ENCODE measurements around the gene ARHGAP12.
A peak's percentile ranks its signal among the peaks of the same experiment; 100 is the strongest.

Gene ARHGAP12

DNA sequence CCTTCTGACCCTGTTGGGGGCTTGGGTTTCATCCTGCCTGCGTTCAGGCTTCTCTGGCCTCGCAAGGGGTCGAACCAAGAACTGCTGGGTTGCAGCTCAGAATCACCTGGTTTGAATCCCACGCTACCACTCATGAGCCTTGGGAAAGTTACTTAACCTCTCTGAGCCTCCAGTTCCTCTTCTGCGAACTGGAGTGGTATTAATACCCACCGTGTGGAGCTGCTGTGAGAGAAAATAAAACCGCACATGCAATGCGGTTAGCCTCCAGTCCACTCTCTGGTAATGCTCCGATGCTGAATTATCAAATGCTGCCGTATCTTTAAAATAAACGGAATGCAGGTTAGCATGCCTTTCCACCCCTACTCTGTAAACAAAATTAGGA is 171.9 kb downstream of the ARHGAP12 start:
- DNase-seq (ENCODE audit: low read depth in 1 of 2, low spot score in 1 of 2): peak; percentile 29 to 57
- Histone ChIP-seq H3K27ac (replicated peaks) (no peak overlapping the region), H3K4me3 (replicated peaks; ENCODE audit: insufficient read depth, low read length) (no peak overlapping the region), H3K27me3 (ENCODE audit: insufficient read depth, poor library complexity, severe bottlenecking) (no peaks in the 10 kb centered on the region)
- TF ChIP-seq POLR2AphosphoS5 (IDR thresholded peaks at IDR 0.05; ENCODE audit: low read depth): no peak
- TF ChIP-seq SPI1 (IDR thresholded peaks at IDR 0.05; ENCODE audit: borderline replicate concordance, low read depth): peak; percentile 88
- no peak for TF ChIP-seq GABPA (IDR thresholded peaks at IDR 0.05; ENCODE audit: low read depth)

DNA sequence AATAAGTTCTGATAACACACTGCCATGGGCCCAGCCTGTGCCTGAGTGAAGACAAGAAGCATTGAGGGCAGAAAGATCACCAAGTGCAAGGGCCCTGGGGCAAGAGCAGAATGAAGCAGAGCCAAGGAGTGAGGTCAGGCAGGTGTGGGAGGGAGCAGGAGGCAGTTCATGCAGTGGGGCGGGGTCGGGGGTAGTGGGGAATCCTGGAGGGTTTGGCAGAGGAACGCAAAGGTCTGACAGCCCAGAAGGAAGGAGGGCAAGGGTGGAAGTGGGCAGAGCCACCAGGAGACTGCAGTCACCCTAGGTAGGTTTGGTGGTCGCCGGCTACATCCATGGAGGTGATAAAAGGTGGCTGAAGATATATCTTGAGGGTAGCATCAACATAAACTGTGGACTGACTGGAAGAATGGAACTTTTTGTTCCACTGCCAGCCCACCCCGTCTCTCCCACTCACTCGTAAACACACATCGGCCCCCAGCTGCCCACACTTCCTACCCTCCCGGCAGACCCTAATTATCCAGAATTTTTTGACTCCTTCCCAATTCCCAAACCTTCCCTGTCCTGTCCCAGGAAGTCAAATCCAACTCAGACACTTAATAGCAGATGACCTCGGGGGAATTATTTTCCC is 172.4 kb downstream of the ARHGAP12 start:
- TF ChIP-seq, protein P1, sequence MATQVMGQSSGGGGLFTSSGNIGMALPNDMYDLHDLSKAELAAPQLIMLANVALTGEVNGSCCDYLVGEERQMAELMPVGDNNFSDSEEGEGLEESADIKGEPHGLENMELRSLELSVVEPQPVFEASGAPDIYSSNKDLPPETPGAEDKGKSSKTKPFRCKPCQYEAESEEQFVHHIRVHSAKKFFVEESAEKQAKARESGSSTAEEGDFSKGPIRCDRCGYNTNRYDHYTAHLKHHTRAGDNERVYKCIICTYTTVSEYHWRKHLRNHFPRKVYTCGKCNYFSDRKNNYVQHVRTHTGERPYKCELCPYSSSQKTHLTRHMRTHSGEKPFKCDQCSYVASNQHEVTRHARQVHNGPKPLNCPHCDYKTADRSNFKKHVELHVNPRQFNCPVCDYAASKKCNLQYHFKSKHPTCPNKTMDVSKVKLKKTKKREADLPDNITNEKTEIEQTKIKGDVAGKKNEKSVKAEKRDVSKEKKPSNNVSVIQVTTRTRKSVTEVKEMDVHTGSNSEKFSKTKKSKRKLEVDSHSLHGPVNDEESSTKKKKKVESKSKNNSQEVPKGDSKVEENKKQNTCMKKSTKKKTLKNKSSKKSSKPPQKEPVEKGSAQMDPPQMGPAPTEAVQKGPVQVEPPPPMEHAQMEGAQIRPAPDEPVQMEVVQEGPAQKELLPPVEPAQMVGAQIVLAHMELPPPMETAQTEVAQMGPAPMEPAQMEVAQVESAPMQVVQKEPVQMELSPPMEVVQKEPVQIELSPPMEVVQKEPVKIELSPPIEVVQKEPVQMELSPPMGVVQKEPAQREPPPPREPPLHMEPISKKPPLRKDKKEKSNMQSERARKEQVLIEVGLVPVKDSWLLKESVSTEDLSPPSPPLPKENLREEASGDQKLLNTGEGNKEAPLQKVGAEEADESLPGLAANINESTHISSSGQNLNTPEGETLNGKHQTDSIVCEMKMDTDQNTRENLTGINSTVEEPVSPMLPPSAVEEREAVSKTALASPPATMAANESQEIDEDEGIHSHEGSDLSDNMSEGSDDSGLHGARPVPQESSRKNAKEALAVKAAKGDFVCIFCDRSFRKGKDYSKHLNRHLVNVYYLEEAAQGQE (IDR thresholded peaks at IDR 0.05; ENCODE audit: insufficient replicate concordance, low read depth): no peak
- TF ChIP-seq SPI1 (IDR thresholded peaks at IDR 0.05; ENCODE audit: borderline replicate concordance, low read depth) (no peak), POLR2AphosphoS5 (IDR thresholded peaks at IDR 0.05; ENCODE audit: low read depth) (no peak), GABPA (IDR thresholded peaks at IDR 0.05; ENCODE audit: low read depth) (no peak)
- TF ChIP-seq, protein P2, sequence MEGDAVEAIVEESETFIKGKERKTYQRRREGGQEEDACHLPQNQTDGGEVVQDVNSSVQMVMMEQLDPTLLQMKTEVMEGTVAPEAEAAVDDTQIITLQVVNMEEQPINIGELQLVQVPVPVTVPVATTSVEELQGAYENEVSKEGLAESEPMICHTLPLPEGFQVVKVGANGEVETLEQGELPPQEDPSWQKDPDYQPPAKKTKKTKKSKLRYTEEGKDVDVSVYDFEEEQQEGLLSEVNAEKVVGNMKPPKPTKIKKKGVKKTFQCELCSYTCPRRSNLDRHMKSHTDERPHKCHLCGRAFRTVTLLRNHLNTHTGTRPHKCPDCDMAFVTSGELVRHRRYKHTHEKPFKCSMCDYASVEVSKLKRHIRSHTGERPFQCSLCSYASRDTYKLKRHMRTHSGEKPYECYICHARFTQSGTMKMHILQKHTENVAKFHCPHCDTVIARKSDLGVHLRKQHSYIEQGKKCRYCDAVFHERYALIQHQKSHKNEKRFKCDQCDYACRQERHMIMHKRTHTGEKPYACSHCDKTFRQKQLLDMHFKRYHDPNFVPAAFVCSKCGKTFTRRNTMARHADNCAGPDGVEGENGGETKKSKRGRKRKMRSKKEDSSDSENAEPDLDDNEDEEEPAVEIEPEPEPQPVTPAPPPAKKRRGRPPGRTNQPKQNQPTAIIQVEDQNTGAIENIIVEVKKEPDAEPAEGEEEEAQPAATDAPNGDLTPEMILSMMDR (IDR thresholded peaks at IDR 0.05; ENCODE audit: insufficient read depth, low read length): no peak
- DNase-seq (ENCODE audit: low read depth in 1 of 2, low spot score in 1 of 2): no peak
- no peaks in the 10 kb centered on the region for H3K27me3 ChIP-seq (ENCODE audit: insufficient read depth, poor library complexity, severe bottlenecking)
- H3K4me3 ChIP-seq (replicated peaks; ENCODE audit: insufficient read depth, low read length): no peak overlapping the region
- no peak overlapping the region for H3K27ac ChIP-seq (replicated peaks)
